Coronary artery (tissue), 2 donors: Measurements from ENCODE around the gene CLIC5.
A peak's percentile ranks its signal among the peaks of the same experiment; 100 is the strongest.
"Not testable (repeated sequence)": the region's sequence is repeated elsewhere in the genome, so short reads cannot be mapped to it uniquely, and the experiment has no call there.

ENCODE experiments used
- DNase-seq: peaks from one replicate; pipeline ENCODE4 v3.0.0-alpha.2; 2017; ENCODE audit warnings: low spot score
- H3K27ac ChIP-seq, 2 donors: fragments of 200-600 bp; sonication (generic); one replicate each; pipeline ENCODE4 v1.5.1; 2016 to 2019
- H3K4me3 ChIP-seq: fragments of 200-600 bp; sonication (generic); 2 replicates; pipeline ENCODE4 v1.5.1; 2016; ENCODE audit warnings: mild to moderate bottlenecking, moderate library complexity
- TF ChIP-seq, protein P1 (sequence below): fragments of 200-600 bp; sonication (generic); IDR thresholded peaks from one replicate; pipeline ENCODE4 v1.5.1; 2019; ENCODE audit warnings: antibody characterized with exemption

Gene CLIC5

DNA sequence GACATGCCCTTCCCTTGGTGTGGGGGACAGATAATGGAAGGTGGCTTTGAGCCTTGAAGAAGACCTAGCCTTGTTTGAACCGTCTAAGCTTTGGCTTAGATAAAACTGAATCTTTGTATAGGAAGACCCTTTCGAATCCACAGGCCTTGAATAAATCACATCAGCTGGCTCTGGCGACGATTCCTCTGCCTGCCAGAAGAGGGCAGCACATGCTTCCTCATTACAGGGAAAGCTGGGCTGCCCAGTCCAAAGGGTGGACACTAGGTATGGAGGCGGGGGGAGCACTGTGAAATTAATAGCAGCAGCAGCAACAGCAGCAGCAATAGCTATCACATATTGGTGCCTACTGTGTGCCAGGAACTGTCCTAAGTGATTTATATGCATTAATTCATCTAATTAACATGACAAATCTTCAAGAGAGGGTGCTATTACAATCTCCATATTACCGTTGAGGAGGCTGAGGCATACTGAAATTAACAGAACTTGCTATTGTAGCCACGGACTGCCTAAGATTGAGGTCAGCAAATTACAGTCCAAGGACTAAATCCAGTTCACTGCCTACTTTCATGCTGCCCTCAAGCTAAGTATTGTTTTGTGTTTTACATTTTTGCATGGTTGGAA, 85.1 kb downstream of the CLIC5 start:
- DNase-seq, result no peak
- H3K27ac ChIP-seq, result no peak overlapping the region
- H3K4me3 ChIP-seq, result peak overlapping the region; percentile 3
- TF ChIP-seq, protein P1, sequence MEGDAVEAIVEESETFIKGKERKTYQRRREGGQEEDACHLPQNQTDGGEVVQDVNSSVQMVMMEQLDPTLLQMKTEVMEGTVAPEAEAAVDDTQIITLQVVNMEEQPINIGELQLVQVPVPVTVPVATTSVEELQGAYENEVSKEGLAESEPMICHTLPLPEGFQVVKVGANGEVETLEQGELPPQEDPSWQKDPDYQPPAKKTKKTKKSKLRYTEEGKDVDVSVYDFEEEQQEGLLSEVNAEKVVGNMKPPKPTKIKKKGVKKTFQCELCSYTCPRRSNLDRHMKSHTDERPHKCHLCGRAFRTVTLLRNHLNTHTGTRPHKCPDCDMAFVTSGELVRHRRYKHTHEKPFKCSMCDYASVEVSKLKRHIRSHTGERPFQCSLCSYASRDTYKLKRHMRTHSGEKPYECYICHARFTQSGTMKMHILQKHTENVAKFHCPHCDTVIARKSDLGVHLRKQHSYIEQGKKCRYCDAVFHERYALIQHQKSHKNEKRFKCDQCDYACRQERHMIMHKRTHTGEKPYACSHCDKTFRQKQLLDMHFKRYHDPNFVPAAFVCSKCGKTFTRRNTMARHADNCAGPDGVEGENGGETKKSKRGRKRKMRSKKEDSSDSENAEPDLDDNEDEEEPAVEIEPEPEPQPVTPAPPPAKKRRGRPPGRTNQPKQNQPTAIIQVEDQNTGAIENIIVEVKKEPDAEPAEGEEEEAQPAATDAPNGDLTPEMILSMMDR, result peak; percentile 85

DNA sequence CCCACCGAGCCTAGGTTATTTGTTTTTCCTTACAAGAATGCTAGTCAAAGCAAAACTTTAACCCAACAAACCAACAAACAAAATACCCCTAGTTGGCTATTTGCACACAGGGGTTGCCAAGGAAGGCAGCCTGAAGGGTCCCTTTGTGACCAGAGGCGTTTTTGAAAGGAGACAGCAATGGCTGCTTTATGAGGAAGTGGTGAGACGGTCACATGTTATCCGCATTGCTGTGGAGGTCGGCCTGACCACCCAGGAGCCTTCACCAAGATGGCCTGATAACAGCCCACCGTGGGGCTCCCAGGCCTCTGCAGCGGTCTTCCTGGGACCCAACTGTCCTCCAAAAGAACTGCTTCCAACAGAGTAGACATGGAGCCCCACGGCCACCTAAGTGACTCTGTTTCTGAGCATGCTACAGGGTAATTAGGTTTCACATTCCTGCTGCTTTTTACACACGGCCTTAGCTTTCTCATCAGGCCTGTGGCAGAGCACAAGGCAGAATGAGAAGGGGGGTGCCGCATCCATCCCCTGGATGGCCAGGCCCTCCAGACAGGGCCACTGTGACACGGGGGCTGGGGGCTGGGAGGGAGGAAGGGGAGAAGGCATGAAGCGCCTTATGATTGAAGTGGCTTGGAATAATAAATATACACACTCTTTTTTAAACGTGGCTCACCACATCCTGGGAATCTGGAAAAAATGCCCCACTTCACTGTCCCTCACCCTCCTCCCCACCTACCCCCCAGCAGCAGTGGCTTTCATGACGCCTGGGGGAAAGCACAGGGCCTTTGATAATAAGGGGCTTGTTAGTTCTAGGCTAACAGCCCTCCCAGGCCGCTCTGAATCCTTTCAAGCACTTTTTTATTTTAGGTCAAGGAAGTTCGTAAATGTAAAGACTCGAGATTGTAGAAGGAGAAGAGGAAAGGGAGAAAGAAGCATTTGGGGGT, 86.0 kb downstream of the CLIC5 start:
- Histone ChIP-seq H3K4me3 (no peak overlapping the region), H3K27ac (no peak overlapping the region)
- no peak for DNase-seq
- TF ChIP-seq, protein P1, result no peak

DNA sequence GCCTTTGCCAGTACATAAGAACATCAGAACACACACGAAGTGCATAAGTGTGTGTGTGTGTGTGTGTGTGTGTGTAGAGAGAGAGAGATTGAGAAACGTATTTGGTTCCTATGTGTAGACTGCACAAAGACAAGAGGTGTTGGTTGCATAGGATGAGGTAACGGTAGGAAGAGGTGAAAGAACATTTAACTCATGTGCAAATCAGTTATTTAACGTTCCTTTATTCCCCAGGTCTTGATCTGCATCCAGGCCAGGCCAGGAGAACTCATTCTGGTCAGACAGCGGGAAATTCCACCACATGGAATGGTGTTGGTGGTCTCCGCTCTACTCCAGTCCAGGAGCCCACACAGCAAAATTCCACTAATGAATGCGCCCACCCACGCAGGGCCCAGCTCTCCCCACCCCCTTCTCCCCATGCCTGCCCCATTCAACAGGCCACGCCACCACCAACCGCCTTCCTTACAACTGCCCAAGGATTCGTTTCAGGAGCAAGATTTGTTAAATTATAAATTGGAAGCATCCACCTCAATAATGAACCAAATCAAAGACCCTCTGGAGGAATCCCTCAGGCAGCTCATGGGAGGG, 86.8 kb downstream of the CLIC5 start:
- H3K27ac ChIP-seq, result no peak overlapping the region
- DNase-seq, result no peak
- H3K4me3 ChIP-seq, result no peak overlapping the region
- TF ChIP-seq, protein P1, result no peak

DNA sequence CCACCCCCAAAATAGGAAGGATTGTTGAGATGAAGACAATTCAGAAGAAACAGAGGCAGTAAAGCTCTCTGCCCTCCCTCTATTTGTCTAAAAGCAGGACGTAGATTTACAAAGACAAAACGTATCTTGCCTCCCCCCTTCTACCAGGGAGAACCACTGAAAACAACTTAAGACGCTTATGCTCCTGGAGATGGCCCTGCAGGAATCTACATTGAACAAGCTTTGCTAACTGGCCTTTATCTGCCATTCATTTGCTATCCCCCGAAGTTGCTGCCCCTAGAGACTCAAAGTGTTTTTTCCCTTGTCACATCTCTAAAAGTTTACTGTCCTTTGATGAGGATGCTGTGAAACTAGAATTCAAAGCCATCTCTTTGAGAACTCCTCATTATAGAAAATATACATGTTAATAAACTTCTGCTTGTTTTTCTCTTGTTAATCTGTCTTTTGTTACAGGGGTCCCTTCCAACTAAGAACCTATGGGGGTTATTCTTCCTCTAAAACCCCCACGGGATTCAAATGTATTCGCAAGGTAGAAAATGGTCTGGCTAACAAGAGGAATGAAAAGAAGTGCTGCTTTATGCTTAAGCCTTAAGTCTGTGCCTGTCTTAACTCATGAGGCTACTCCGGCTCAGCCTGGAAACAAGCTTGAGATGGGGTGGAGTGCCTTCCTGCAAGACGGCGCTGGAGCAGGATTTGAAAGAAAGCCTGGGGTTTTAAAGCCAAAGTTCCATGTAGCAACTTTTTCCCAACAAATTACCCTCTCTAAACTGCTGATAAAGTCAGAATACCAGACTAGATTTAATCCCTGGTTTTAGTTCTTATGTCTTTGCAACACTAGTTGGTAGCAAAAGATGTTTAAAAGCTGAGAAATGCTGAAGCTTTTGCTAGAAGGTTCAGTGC, 88.0 kb downstream of the CLIC5 start:
- DNase-seq, result no peak
- TF ChIP-seq, protein P1, result no peak
- no peak overlapping the region for H3K4me3 ChIP-seq
- no peak overlapping the region for H3K27ac ChIP-seq

DNA sequence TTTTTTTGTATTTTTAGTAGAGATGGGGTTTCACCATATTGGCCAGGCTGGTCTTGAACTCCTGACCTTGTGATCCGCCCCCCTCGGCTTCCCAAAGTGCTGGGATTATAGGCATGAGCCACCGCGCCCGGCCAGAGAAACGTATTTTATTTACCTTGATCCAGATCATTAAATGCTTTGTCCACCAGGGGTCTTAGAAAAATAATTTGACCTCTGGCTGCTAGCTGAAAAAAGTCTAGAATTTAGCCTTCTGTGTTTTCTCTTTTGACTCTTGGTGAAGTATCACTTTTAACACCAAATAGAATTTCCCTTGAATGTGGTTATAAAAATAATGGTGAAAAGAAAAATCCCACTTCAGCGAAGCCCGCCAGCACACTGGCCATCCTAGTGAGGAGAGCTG, 89.2 kb downstream of the CLIC5 start:
- DNase-seq, H3K27ac ChIP-seq, H3K4me3 ChIP-seq: not testable (repeated sequence)

DNA sequence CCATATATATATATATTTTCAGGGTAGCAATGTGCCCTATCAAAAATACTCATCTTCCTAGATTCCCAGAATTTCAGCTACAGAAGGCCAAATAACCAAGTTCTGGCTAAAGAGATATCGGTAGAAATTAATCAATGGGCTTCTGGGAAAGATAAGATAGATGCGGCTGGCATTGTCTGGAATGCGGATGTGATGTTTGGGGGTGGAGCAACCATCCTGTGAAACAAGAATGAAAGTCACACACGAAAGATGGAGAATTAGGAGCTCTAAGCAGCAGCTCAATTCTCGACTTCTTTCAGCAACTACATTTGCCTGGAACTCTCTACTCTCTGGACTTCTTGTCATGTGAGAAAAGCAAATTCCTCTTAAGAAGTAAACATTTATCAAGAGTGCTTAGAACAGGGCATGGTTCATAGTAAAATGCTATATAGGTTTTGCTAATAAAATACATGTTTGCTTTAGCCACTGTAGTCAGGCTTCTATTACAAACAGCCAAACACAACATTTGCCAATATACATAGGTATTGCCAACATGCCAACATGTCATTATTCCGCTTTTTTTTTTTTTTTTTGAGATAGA, 90.8 kb downstream of the CLIC5 start:
- no peak overlapping the region for H3K4me3 ChIP-seq
- TF ChIP-seq, protein P1, result no peak
- no peak overlapping the region for H3K27ac ChIP-seq
- DNase-seq, result no peak
